Upper lobe of left lung (tissue), 6 donors: Measurements from ENCODE around the gene RASAL1. TPM values are rescaled to one million over a fixed set of nuclear protein-coding genes. Genes with fewer than 3 reads are reported as not detected.

Experiments
- ATAC-seq, 2 donors: fragments of 200-7000 bp; cut with Tn5 transposase; one replicate each; pipeline ENCODE4 v1.9.1; 2022; ENCODE audit warnings: mild to moderate bottlenecking in 2 of 2, moderate library complexity in 2 of 2; ENCODE audit not compliant: low FRiP score in 2 of 2
- DNase-seq, 2 donors: peaks; one replicate each; pipeline ENCODE4 v3.0.0-alpha.2; 2019 to 2020
- H3K27ac ChIP-seq, 4 donors: fragments of 200-600 bp; sonication (generic); one replicate each; pipeline ENCODE4 v1.5.1; 2016 to 2019
- H3K27me3 ChIP-seq, 4 donors: fragments of 200-600 bp; sonication (generic); one replicate each; pipeline ENCODE4 v1.5.1; 2017 to 2019
- H3K36me3 ChIP-seq, 4 donors: fragments of 200-600 bp; sonication (generic); one replicate each; pipeline ENCODE4 v1.5.1; 2016 to 2019
- H3K4me1 ChIP-seq, 4 donors: fragments of 200-600 bp; sonication (generic); one replicate each; pipeline ENCODE4 v1.5.1; 2018 to 2019
- H3K4me3 ChIP-seq, 4 donors: fragments of 200-600 bp; sonication (generic); one replicate each; pipeline ENCODE4 v1.5.1; 2017 to 2019; ENCODE audit warnings: mild to moderate bottlenecking in 2 of 4, moderate library complexity in 1 of 4
- H3K9me3 ChIP-seq, 4 donors: fragments of 200-600 bp; sonication (generic); one replicate each; pipeline ENCODE4 v1.5.1; 2018 to 2019
- CTCF ChIP-seq, 6 experiments: fragments of 450-650 bp in 4 of 6; fragments of 200-600 bp in 2 of 6; sonication (generic) in 2 of 6; IDR thresholded peaks; one replicate each; pipeline ENCODE4 v1.5.1; 2016 to 2019; ENCODE audit warnings: antibody characterized with exemption in 6 of 6
- EP300 ChIP-seq, 4 donors: sonication (generic); formaldehyde crosslinking; IDR thresholded peaks; one replicate each; pipeline ENCODE4 v1.5.1; 2017; ENCODE audit warnings: antibody characterized with exemption in 4 of 4, control low read depth in 2 of 4
- POLR2A ChIP-seq, 4 donors: fragments of 450-650 bp; IDR thresholded peaks; one replicate each; pipeline ENCODE4 v1.5.1; 2016 to 2017; ENCODE audit warnings: antibody characterized with exemption in 4 of 4, mild to moderate bottlenecking in 2 of 4
- POLR2AphosphoS5 ChIP-seq, 2 donors: sonication (generic); formaldehyde crosslinking; IDR thresholded peaks; one replicate each; pipeline ENCODE4 v1.5.1; 2017; ENCODE audit warnings: antibody characterized with exemption in 2 of 2
- WGBS, 2 donors: methylation state at CpG; one replicate each; pipeline ENCODE4 v1.1.5; 2017 to 2018; 5-methylcytosine and 5-hydroxymethylcytosine counted together
- total RNA-seq, 6 donors: library from RNA; depleted of rRNA in 4 of 6; stranded (reverse); fragments of >200 nt in 4 of 6; gene quantifications; one replicate each; pipeline versions ENCODE4 v1.1.0 to v1.2.1, GENCODE V29; 2016 to 2021
- donor health status: DM: no; HTN: no; CAD: no; lungs with moderate emphysema.
- donor health status: DM: no; HTN: yes; CAD: no; lungs with severe emphysema.

RASAL1 gene
- total RNA-seq, 6 donors from 2014 or later = 0.27 to 4.2 (median 0.60) TPM; not detected in 3

GRCh38 chr12:113088037-113088436, 47.5 kb downstream of the RASAL1 start:
- Histone ChIP-seq H3K4me1 (peaks cover 0 to 10% (median 9%) of the 10 kb centered on the region in 4 donors), H3K27me3 (peaks cover 0 to 2% (median 0%) of the 10 kb centered on the region in 4 donors), H3K36me3 (no peaks in the 10 kb centered on the region), H3K9me3 (no peaks in the 10 kb centered on the region), H3K27ac (no peak overlapping the region), H3K4me3 (no peak overlapping the region)
- DNase-seq = no peak
- ATAC-seq = no peak
- no peak for TF ChIP-seq CTCF (IDR thresholded peaks at IDR 0.05)
- no peak for TF ChIP-seq EP300 (IDR thresholded peaks at IDR 0.05)
- WGBS, 2 donors = 89 to 100% methylated on average over 2 to 3 of the region's 3 CpGs

GRCh38 chr12:113087193-113087592, 48.4 kb downstream of the RASAL1 start:
- Histone ChIP-seq H3K36me3 (no peaks in the 10 kb centered on the region), H3K4me3 (no peak overlapping the region), H3K27me3 (no peaks in the 10 kb centered on the region), H3K9me3 (no peaks in the 10 kb centered on the region), H3K4me1 (peaks cover 0 to 5% (median 4%) of the 10 kb centered on the region in 4 donors), H3K27ac (no peak overlapping the region)
- no peak for ATAC-seq
- TF ChIP-seq EP300 (IDR thresholded peaks at IDR 0.05) = no peak
- no peak for TF ChIP-seq CTCF (IDR thresholded peaks at IDR 0.05)
- no peak for TF ChIP-seq POLR2AphosphoS5 (IDR thresholded peaks at IDR 0.05)
- no peak for TF ChIP-seq POLR2A (IDR thresholded peaks at IDR 0.05)
- WGBS, 2 donors = 46 to 47% methylated on average over 5 of the region's 5 CpGs
- DNase-seq = no peak

GRCh38 chr12:113086249-113087164, 49.1 kb downstream of the RASAL1 start:
- no peaks in the 10 kb centered on the region for H3K36me3 ChIP-seq
- WGBS, 2 donors = 25 to 37% methylated on average over 11 to 16 of the region's 17 CpGs
- H3K4me1 ChIP-seq = peaks cover 0 to 5% (median 4%) of the 10 kb centered on the region in 4 donors
- no peak for ATAC-seq
- TF ChIP-seq POLR2AphosphoS5 (IDR thresholded peaks at IDR 0.05) (no peak), CTCF (IDR thresholded peaks at IDR 0.05) (no peak), POLR2A (IDR thresholded peaks at IDR 0.05) (no peak), EP300 (IDR thresholded peaks at IDR 0.05) (no peak)
- H3K9me3 ChIP-seq = no peaks in the 10 kb centered on the region
- no peak overlapping the region for H3K4me3 ChIP-seq
- no peak overlapping the region for H3K27ac ChIP-seq
- H3K27me3 ChIP-seq = no peaks in the 10 kb centered on the region
- peak in 1 of 2 donors; percentile 33 for DNase-seq

GRCh38 chr12:113083863-113084435, 51.6 kb downstream of the RASAL1 start:
- peaks cover 0 to 5% (median 4%) of the 10 kb centered on the region in 4 donors for H3K4me1 ChIP-seq
- H3K4me3 ChIP-seq = no peak overlapping the region
- 74 to 89% methylated on average over 8 to 9 of the region's 11 CpGs for WGBS, 2 donors
- no peaks in the 10 kb centered on the region for H3K9me3 ChIP-seq
- H3K27me3 ChIP-seq = no peaks in the 10 kb centered on the region
- TF ChIP-seq CTCF (IDR thresholded peaks at IDR 0.05) (no peak), EP300 (IDR thresholded peaks at IDR 0.05) (no peak), POLR2A (IDR thresholded peaks at IDR 0.05) (no peak), POLR2AphosphoS5 (IDR thresholded peaks at IDR 0.05) (no peak)
- H3K36me3 ChIP-seq = no peaks in the 10 kb centered on the region
- DNase-seq (peak in 1 of 2 donors; percentile 69), ATAC-seq (peak in 1 of 2 donors; percentile 49)
- H3K27ac ChIP-seq = no peak overlapping the region
